H9 (cell line): ENCODE results near the gene PET100. TPM values are rescaled to one million over a fixed set of nuclear protein-coding genes. Genes with fewer than 3 reads are reported as not detected.

Experiments used
- DNase-seq: peaks from one replicate; pipeline ENCODE4 v3.0.0-alpha.2; 2017
- H2AFZ ChIP-seq: one replicate; pipeline ENCODE4 v1.6.1; 2013; ENCODE audit warnings: mild to moderate bottlenecking, low read length, control low read depth, moderate library complexity
- H2AK5ac ChIP-seq: 2 replicates; pipeline ENCODE4 v1.6.1; 2013; ENCODE audit warnings: low read length, control low read depth, mixed read lengths; ENCODE audit not compliant: insufficient read length
- H2BK120ac ChIP-seq: one replicate; pipeline ENCODE4 v1.6.1; 2013; ENCODE audit warnings: low read depth, mild to moderate bottlenecking, low read length, control low read depth, inconsistent platforms; ENCODE audit not compliant: poor library complexity, severe bottlenecking
- H2BK12ac ChIP-seq: 2 replicates; pipeline ENCODE4 v1.6.1; 2013; ENCODE audit warnings: low read length, control low read depth, mixed read lengths, low read depth; ENCODE audit not compliant: insufficient read length
- H2BK15ac ChIP-seq: 2 replicates; pipeline ENCODE4 v1.6.1; 2013; ENCODE audit warnings: low read depth, low read length, control low read depth
- H2BK20ac ChIP-seq: one replicate; pipeline ENCODE4 v1.6.1; 2013; ENCODE audit warnings: low read depth, mild to moderate bottlenecking, low read length, control low read depth, inconsistent platforms; ENCODE audit not compliant: poor library complexity, severe bottlenecking
- H2BK5ac ChIP-seq: 2 replicates; pipeline ENCODE4 v1.6.1; 2013; ENCODE audit warnings: low read length, control low read depth, mixed read lengths; ENCODE audit not compliant: insufficient read length
- H3K14ac ChIP-seq: 2 replicates; pipeline ENCODE4 v1.6.1; 2013; ENCODE audit warnings: low read length, control low read depth; ENCODE audit not compliant: insufficient read depth
- H3K18ac ChIP-seq: 2 replicates; pipeline ENCODE4 v1.6.1; 2013; ENCODE audit warnings: low read depth, mild to moderate bottlenecking, mixed read lengths, low read length, control low read depth; ENCODE audit not compliant: insufficient read length
- H3K23ac ChIP-seq: 2 replicates; pipeline ENCODE4 v1.6.1; 2013; ENCODE audit warnings: low read length, control low read depth, mixed read lengths, low read depth; ENCODE audit not compliant: insufficient read length
- H3K23me2 ChIP-seq: 2 replicates; pipeline ENCODE4 v1.6.1; 2013; ENCODE audit warnings: low read depth, mild to moderate bottlenecking, mixed read lengths, low read length, control low read depth; ENCODE audit not compliant: insufficient read length, poor library complexity, severe bottlenecking
- H3K27ac ChIP-seq: 2 replicates; pipeline ENCODE4 v1.5.1; 2013; ENCODE audit warnings: low read length, control low read depth, mixed read lengths, low read depth; ENCODE audit not compliant: insufficient read length
- H3K27me3 ChIP-seq: 2 replicates; pipeline ENCODE4 v1.6.1; 2013; ENCODE audit warnings: low read length, control low read depth, inconsistent platforms; ENCODE audit not compliant: insufficient read depth
- H3K4ac ChIP-seq: 2 replicates; pipeline ENCODE4 v1.6.1; 2013; ENCODE audit warnings: low read depth, mild to moderate bottlenecking, control low read depth, inconsistent platforms, low read length, moderate library complexity
- H3K4me1 ChIP-seq: 2 replicates; pipeline ENCODE4 v1.6.1; 2013; ENCODE audit warnings: low read length, control low read depth, inconsistent platforms; ENCODE audit not compliant: insufficient read depth
- H3K4me2 ChIP-seq: 2 replicates; pipeline ENCODE4 v1.6.1; 2013; ENCODE audit warnings: low read length, control low read depth, mixed read lengths; ENCODE audit not compliant: insufficient read length, insufficient read depth
- H3K56ac ChIP-seq: 2 replicates; pipeline ENCODE4 v1.6.1; 2013; ENCODE audit warnings: low read depth, mild to moderate bottlenecking, mixed read lengths, low read length, control low read depth; ENCODE audit not compliant: insufficient read length
- H3K79me1 ChIP-seq: 2 replicates; pipeline ENCODE4 v1.6.1; 2013; ENCODE audit warnings: low read depth, mild to moderate bottlenecking, moderate library complexity, low read length, control low read depth, inconsistent platforms; ENCODE audit not compliant: insufficient read depth, poor library complexity, severe bottlenecking
- H3K79me2 ChIP-seq: 2 replicates; pipeline ENCODE4 v1.6.1; 2013; ENCODE audit warnings: low read length, control low read depth, inconsistent platforms; ENCODE audit not compliant: insufficient read depth
- H3K9ac ChIP-seq: 2 replicates; pipeline ENCODE4 v1.6.1; 2013; ENCODE audit warnings: low read length, control low read depth, mixed read lengths; ENCODE audit not compliant: insufficient read length; ENCODE audit errors: extremely low read depth
- H3K9me3 ChIP-seq: one replicate; pipeline ENCODE4 v1.6.1; 2013; ENCODE audit warnings: low read depth, low read length, inconsistent platforms; ENCODE audit not compliant: control insufficient read depth
- H3T11ph ChIP-seq: one replicate; pipeline ENCODE4 v1.6.1; 2013; ENCODE audit warnings: mild to moderate bottlenecking, low read length, control low read depth, inconsistent platforms
- H4K20me1 ChIP-seq: one replicate; pipeline ENCODE4 v1.6.1; 2013; ENCODE audit not compliant: control insufficient read depth, insufficient read length, insufficient read depth
- H4K5ac ChIP-seq: 2 replicates; pipeline ENCODE4 v1.6.1; 2013; ENCODE audit warnings: low read depth, mild to moderate bottlenecking, mixed read lengths, low read length, control low read depth; ENCODE audit not compliant: insufficient read length
- H4K8ac ChIP-seq: replicated peaks from 2 replicates; pipeline ENCODE4 v1.6.1; 2013; ENCODE audit warnings: low read length, control low read depth, mixed read lengths, low read depth; ENCODE audit not compliant: insufficient read length
- H4K91ac ChIP-seq: 2 replicates; pipeline ENCODE4 v1.6.1; 2013; ENCODE audit warnings: low read depth, mild to moderate bottlenecking, moderate library complexity, mixed read lengths, low read length, control low read depth; ENCODE audit not compliant: insufficient read length
- H3K27ac Mint-ChIP-seq, 3 experiments: 2 replicates in 2 of 3; 3 replicates in 1 of 3; pipeline ENCODE4 v1.8.0; 2020 to 2021; ENCODE audit warnings: mixed read lengths in 3 of 3, mild to moderate bottlenecking in 1 of 3, moderate library complexity in 1 of 3
- H3K27me3 Mint-ChIP-seq: 2 replicates; pipeline ENCODE4 v1.8.0; 2021; ENCODE audit warnings: low read depth, mild to moderate bottlenecking, moderate library complexity, mixed read lengths
- H3K36me3 Mint-ChIP-seq, 3 experiments: 2 replicates in 2 of 3; 3 replicates in 1 of 3; pipeline ENCODE4 v1.8.0; 2020 to 2021; ENCODE audit warnings: low read depth in 3 of 3, mixed read lengths in 3 of 3; ENCODE audit not compliant: insufficient read depth in 1 of 3
- H3K4me1 Mint-ChIP-seq, 2 experiments: 2 replicates each; pipeline ENCODE4 v1.8.0; 2020; ENCODE audit warnings: mixed read lengths in 2 of 2
- H3K4me3 Mint-ChIP-seq, 2 experiments: 2 replicates in 1 of 2; 3 replicates in 1 of 2; pipeline ENCODE4 v1.8.0; 2020 to 2021; ENCODE audit warnings: mild to moderate bottlenecking in 2 of 2, mixed read lengths in 2 of 2, moderate library complexity in 1 of 2
- H3K9me3 Mint-ChIP-seq, 2 experiments: 2 replicates in 1 of 2; 3 replicates in 1 of 2; pipeline ENCODE4 v1.8.0; 2020; ENCODE audit warnings: mild to moderate bottlenecking in 2 of 2, mixed read lengths in 2 of 2, moderate library complexity in 1 of 2
- CTCF ChIP-seq: fragments of 200-600 bp; sonication (generic); conservative IDR thresholded peaks from 3 replicates; pipeline ENCODE4 v1.8.0; 2021; ENCODE audit warnings: antibody characterized with exemption, mild to moderate bottlenecking
- WGBS: extraction: QIAGEN DNeasy Blood & Tissue Kit; methylation state at CpG from one replicate; pipeline ENCODE4 v1.1.7; 2013; ENCODE audit warnings: missing lambda C conversion rate, low lambda C conversion rate, mixed read lengths; ENCODE audit not compliant: insufficient read length; ENCODE audit errors: extremely low coverage; 5-methylcytosine and 5-hydroxymethylcytosine counted together
- total RNA-seq: library from RNA; stranded (reverse); gene quantifications from 2 replicates; pipeline ENCODE4 v1.2.1, GENCODE V29; 2021

PET100 gene
- total RNA-seq, 1 experiment from 2014 or later, result 129 TPM

DNA sequence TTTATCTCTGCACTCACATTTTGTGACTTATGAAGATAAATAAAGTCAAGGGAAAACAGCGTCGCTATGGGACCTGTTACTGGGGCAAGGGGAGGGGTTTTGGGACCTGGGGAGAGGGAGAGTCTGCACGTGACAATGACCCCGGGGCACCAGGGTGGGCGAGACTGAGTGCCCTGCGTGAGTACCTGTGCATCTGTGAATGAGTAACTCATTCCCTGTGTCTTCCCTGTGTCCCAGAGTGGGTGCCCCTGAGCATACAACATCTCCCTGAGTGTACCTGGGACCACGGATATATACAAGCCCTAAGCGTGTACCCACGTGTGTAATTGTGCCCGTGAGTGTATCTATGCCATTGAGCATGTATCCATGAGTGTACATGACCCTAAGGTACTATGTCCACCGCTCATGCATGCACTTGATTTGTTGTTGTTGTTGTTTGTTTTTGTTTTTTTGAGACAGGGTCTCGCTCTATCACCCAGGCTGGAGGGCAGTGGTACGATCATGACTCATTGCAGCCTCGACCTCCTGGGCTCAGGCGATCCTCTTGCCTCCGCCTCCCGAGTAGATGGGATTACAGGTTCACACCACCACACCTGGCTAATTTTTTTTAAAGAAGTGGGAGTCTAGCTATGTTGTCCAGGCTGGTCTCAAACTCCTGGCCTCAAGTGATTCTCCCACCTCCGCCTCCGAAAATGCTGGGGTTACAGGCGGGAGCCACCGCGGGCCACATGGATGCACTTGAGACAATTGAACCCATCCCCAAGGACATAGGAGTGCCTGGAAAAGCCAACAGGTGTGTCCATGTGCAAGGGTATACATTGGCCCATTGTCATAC lies 50.4 kb downstream of the PET100 start:
- no peak overlapping the region for H2BK120ac ChIP-seq
- no peaks in the 10 kb centered on the region for H4K20me1 ChIP-seq
- H3K56ac ChIP-seq, result no peak overlapping the region
- H2BK15ac ChIP-seq, result no peak overlapping the region
- no peak for TF ChIP-seq CTCF
- H2BK20ac ChIP-seq, result no peak overlapping the region
- no peak overlapping the region for H4K91ac ChIP-seq
- no peak overlapping the region for H2BK12ac ChIP-seq
- H3K27me3 Mint-ChIP-seq, result peaks cover 46% of the 10 kb centered on the region
- no peak overlapping the region for H4K8ac ChIP-seq
- no peak overlapping the region for H4K5ac ChIP-seq
- no peak overlapping the region for H2AFZ ChIP-seq
- no peak overlapping the region for H3K27ac ChIP-seq
- no peaks in the 10 kb centered on the region for H3K79me1 ChIP-seq
- H3T11ph ChIP-seq, result no peak overlapping the region
- WGBS, result no CpG with 5 or more reads among the region's 22 CpGs
- no peak overlapping the region for H3K4ac ChIP-seq
- H3K23ac ChIP-seq, result no peak overlapping the region
- H3K79me2 ChIP-seq, result no peaks in the 10 kb centered on the region
- no peak for DNase-seq
- H3K9ac ChIP-seq, result no peak overlapping the region
- peaks cover 6 to 18% (median 12%) of the 10 kb centered on the region in 3 experiments for H3K36me3 Mint-ChIP-seq
- no peaks in the 10 kb centered on the region; a peak in 1 of 5 replicates for H3K9me3 Mint-ChIP-seq
- no peak overlapping the region for H2AK5ac ChIP-seq
- H3K14ac ChIP-seq, result no peak overlapping the region
- no peaks in the 10 kb centered on the region for H3K4me1 ChIP-seq
- H2BK5ac ChIP-seq, result no peak overlapping the region
- no peaks in the 10 kb centered on the region for H3K27me3 ChIP-seq
- no peak overlapping the region for H3K18ac ChIP-seq
- H3K9me3 ChIP-seq, result no peaks in the 10 kb centered on the region
- H3K23me2 ChIP-seq, result peaks cover 7% of the 10 kb centered on the region
- peak overlapping the region in 1 of 3 experiments; percentile 52; a peak in 2 of 7 replicates for H3K27ac Mint-ChIP-seq
- H3K4me2 ChIP-seq, result peak overlapping the region; percentile 11
- H3K4me1 Mint-ChIP-seq, result peaks cover 10 to 22% of the 10 kb centered on the region in 2 experiments
- peak overlapping the region; percentile 44 to 71 for H3K4me3 Mint-ChIP-seq
